Measurements from ENCODE around the gene B4GALT6. TPM values are rescaled to one million over a fixed set of nuclear protein-coding genes. Genes with fewer than 3 reads are reported as not detected.

B4GALT6 gene
- total RNA-seq, 4 donors from 2014 or later = 0.40 to 3.0 (median 1.6) TPM

- Histone ChIP-seq H3K27me3 (peaks cover 4% of the 10 kb centered on the region), H3K27ac (peak overlapping the region in 2 of 4 donors; percentile 13 to 62), H3K9me3 (no peaks in the 10 kb centered on the region), H3K36me3 (no peaks in the 10 kb centered on the region), H3K4me1 (peaks cover 0 to 9% (median 4%) of the 10 kb centered on the region in 4 donors), H3K4me3 (peak overlapping the region in 3 of 4 donors; percentile 45 to 57 (median 45))
- intact Hi-C loops (cut with DNase I; ENCODE audit: low total_unique reads) = no loop called here
- WGBS, 2 donors (ENCODE audit: low coverage in 1 of 2) = 52% methylated on average over 7 of the region's 7 CpGs; no CpG with 5 or more reads in 1 of the 2 donors
- DNase-seq = no peak
- TF ChIP-seq POLR2AphosphoS5 (IDR thresholded peaks at IDR 0.05) = no peak
- TF ChIP-seq CTCF (IDR thresholded peaks at IDR 0.05) = no peak
- TF ChIP-seq EP300 (IDR thresholded peaks at IDR 0.05; ENCODE audit: low read depth) = no peak
- in situ Hi-C loops (cut with MboI; ENCODE audit: low pct_ligation_motif_present in 1 of 4, low pct_unique_long_range_greater_than_20kb in 1 of 4, low sequenced_read_pairs in 3 of 4) = loop anchor here (10.0 to 25.0 kb wide), 3 partner anchors 161 to 414 kb away; no protein-coding TSS in a partner anchor
Measured at GRCh38 chr18:31723639-31723989, 39.2 kb upstream of the B4GALT6 start.

- Histone ChIP-seq H3K4me3 (no peak overlapping the region), H3K4me1 (peaks cover 0 to 9% (median 4%) of the 10 kb centered on the region in 4 donors), H3K9me3 (no peaks in the 10 kb centered on the region), H3K36me3 (no peaks in the 10 kb centered on the region), H3K27me3 (peaks cover 4% of the 10 kb centered on the region), H3K27ac (no peak overlapping the region)
- 35 to 69% methylated on average over 2 to 7 of the region's 7 CpGs for WGBS, 2 donors (ENCODE audit: low coverage in 1 of 2)
- DNase-seq = peak; percentile 86
- in situ Hi-C loops (cut with MboI; ENCODE audit: low pct_ligation_motif_present in 1 of 4, low pct_unique_long_range_greater_than_20kb in 1 of 4, low sequenced_read_pairs in 3 of 4) (loop anchor here (10.0 to 25.0 kb wide), 3 partner anchors 160 to 415 kb away; no protein-coding TSS in a partner anchor), intact Hi-C loops (cut with DNase I; ENCODE audit: low total_unique reads) (no loop called here)
- TF ChIP-seq CTCF (IDR thresholded peaks at IDR 0.05) (peak; percentile 74 to 90 (median 75)), POLR2A (IDR thresholded peaks at IDR 0.05) (no peak)
Measured at GRCh38 chr18:31722369-31722957, 38.1 kb upstream of the B4GALT6 start.

GRCh38 chr18:31721601-31722000 lies 37.2 kb upstream of the B4GALT6 start:
- in situ Hi-C loops (cut with MboI; ENCODE audit: low pct_ligation_motif_present in 1 of 4, low pct_unique_long_range_greater_than_20kb in 1 of 4, low sequenced_read_pairs in 3 of 4) = loop anchor here (10.0 to 25.0 kb wide), 3 partner anchors 159 to 416 kb away; no protein-coding TSS in a partner anchor
- intact Hi-C loops (cut with DNase I; ENCODE audit: low total_unique reads) = no loop called here
- 79 to 90% methylated on average over 3 of the region's 3 CpGs for WGBS, 2 donors (ENCODE audit: low coverage in 1 of 2)

GRCh38 chr18:31720867-31721266 lies 36.5 kb upstream of the B4GALT6 start:
- in situ Hi-C loops (cut with MboI; ENCODE audit: low pct_ligation_motif_present in 1 of 4, low pct_unique_long_range_greater_than_20kb in 1 of 4, low sequenced_read_pairs in 3 of 4) (loop anchor here (10.0 to 25.0 kb wide), 3 partner anchors 159 to 416 kb away; no protein-coding TSS in a partner anchor), intact Hi-C loops (cut with DNase I; ENCODE audit: low total_unique reads) (no loop called here)

More at GRCh38 chr18:31721601-31722000, 37.2 kb upstream of the B4GALT6 start:
- H3K36me3 ChIP-seq = no peaks in the 10 kb centered on the region
- no peak overlapping the region for H3K27ac ChIP-seq
- TF ChIP-seq CTCF (IDR thresholded peaks at IDR 0.05) (no peak), POLR2AphosphoS5 (IDR thresholded peaks at IDR 0.05) (no peak), POLR2A (IDR thresholded peaks at IDR 0.05) (no peak)
- H3K4me3 ChIP-seq = no peak overlapping the region
- no peaks in the 10 kb centered on the region for H3K9me3 ChIP-seq
- H3K27me3 ChIP-seq = peaks cover 4% of the 10 kb centered on the region
- DNase-seq = no peak
- H3K4me1 ChIP-seq = peaks cover 0 to 9% (median 4%) of the 10 kb centered on the region in 4 donors

More at GRCh38 chr18:31720867-31721266, 36.5 kb upstream of the B4GALT6 start:
- WGBS, 2 donors (ENCODE audit: low coverage in 1 of 2) = 70% methylated on average over 7 of the region's 7 CpGs; no CpG with 5 or more reads in 1 of the 2 donors
- no peak for DNase-seq
- TF ChIP-seq CTCF (IDR thresholded peaks at IDR 0.05) (no peak), POLR2A (IDR thresholded peaks at IDR 0.05) (no peak), POLR2AphosphoS5 (IDR thresholded peaks at IDR 0.05) (no peak), EP300 (IDR thresholded peaks at IDR 0.05; ENCODE audit: low read depth) (no peak)
- no peaks in the 10 kb centered on the region for H3K36me3 ChIP-seq
- no peaks in the 10 kb centered on the region for H3K9me3 ChIP-seq
- peaks cover 0 to 9% (median 4%) of the 10 kb centered on the region in 4 donors for H3K4me1 ChIP-seq
- H3K27me3 ChIP-seq = peaks cover 4% of the 10 kb centered on the region
- H3K4me3 ChIP-seq = no peak overlapping the region
- no peak overlapping the region for H3K27ac ChIP-seq

All from transverse colon (tissue), 4 donors.